Activated CD4-positive, alpha-beta T cell treated with anti-CD3 and anti-CD28 coated beads, Interleukin-10, Interleukin-2, amounts not matched to agents 100 ng/mL and 50 ng/mL, durations not matched to agents 16 hours and 8 hours (primary cell): ENCODE results near the gene ATP8B4.

Experiments
- DNase-seq: peaks from one replicate; pipeline ENCODE4 v3.0.0-alpha.2; 2020

Gene ATP8B4

DNA sequence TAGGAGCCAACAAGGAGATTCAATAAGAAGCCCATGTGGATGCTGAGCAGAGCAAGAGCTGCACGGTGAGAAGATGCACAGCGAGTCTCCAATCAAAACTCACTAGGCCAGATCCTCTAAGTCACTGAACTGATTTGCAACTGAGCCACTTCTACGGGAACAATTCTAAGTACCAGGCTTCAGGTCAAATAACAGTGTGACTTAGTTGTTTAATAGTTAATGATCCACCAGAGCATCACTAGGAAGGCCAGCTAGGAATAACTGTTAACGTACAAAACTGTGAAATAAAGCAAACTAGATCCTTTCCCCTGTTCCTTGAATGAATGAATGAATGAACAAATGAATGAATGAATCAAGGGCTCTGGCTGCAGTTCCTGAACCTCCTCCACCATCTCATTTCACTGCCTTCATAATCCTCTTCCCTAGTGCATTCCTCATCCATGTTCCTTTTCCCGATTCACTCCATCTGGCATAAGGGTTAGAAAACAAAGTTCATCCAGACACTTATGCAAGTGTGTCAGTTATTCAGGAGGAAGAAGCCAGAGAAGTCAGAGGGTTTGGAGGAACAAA lies 59.7 kb downstream of the ATP8B4 start:
- DNase-seq, result no peak

- no peak for DNase-seq
Measured at GRCh38 chr15:50057905-50058639, 61.0 kb downstream of the ATP8B4 start.

- DNase-seq, result no peak
Measured at GRCh38 chr15:50057196-50057595, 61.8 kb downstream of the ATP8B4 start.

- DNase-seq, result no peak
Measured at GRCh38 chr15:50055750-50056157, 63.3 kb downstream of the ATP8B4 start.

DNA sequence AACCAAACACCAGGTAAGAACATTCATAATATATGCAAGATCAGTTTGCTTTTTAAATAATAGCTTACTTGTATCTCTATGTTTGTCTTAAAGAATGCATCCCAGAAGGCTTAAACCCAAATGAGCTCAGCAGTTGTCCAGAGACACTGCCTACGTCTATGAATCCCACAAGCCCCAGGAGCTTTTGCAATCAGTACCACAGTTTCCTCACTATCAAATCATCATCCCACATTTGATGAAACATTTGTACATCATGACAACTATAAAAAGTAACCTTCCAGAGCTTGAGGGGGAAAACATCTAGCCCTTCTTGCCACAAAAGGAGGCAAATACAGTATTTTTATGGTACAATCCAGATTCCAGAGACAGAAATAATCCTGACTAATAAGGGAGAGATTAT lies 63.7 kb downstream of the ATP8B4 start:
- DNase-seq, result no peak

DNA sequence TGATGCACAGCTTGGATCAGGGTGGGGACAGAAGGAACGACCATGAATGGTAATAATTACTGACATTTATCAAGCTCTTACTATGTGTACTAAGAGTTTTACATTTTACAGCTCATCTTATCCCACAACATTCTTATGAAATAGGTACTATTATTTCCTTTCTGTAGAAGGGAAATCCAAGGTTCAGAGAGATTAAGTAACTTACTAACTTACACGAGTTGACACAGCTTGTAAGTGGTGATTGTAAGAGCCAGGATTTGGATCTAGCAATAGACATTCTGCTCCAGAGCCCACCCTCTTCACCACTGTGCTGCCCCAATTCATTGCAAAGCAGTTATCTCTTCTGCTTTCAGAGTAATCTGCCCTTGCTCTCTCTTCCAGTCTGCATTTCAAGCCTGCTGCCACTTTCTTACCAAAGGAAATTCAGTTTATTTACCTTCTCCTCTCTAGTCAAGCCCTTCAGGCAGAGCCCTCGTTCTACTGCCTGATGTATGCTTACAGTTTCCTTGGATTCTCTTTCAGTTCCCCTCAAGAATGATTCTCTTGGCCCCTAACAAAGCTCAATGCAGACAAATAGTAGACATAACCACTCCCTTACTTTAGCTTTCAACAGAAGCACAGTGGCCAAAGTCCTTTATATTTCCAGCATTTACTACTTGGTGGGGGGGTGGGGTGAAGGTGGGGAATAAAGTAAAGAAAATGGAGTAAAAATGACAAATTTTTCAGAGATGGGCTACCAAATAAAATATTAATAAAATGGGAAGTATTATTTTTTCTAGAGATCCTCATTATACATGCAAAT lies 65.8 kb downstream of the ATP8B4 start:
- DNase-seq, result no peak

DNA sequence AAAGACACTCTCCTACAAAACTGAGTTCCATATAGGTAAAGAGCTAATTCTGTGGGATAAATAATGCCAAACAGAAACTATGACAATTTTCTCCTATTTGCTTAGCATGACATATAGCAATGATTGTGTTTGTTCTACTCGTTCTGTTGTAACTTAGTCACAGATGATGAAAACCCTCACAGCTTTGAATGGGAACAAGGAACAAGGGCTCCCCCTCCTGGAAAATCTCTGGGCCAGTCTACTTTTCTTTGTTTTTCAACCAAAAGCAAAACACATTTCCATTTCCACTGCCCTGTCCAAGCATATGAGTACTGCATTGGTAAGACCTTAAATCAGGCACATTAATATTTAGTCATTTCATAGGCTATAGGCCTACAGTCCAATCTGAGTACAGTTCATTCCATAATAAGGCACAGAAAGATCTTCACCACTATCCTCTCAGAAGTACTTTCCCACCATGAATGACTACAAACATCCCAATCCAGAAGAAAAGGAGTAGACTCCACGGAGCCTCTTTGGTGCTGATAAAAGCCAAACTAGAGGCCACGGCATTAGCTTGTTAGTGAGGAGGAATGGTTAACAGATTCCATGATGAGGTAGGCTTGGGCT lies 67.1 kb downstream of the ATP8B4 start:
- peak; percentile 55 for DNase-seq

DNA sequence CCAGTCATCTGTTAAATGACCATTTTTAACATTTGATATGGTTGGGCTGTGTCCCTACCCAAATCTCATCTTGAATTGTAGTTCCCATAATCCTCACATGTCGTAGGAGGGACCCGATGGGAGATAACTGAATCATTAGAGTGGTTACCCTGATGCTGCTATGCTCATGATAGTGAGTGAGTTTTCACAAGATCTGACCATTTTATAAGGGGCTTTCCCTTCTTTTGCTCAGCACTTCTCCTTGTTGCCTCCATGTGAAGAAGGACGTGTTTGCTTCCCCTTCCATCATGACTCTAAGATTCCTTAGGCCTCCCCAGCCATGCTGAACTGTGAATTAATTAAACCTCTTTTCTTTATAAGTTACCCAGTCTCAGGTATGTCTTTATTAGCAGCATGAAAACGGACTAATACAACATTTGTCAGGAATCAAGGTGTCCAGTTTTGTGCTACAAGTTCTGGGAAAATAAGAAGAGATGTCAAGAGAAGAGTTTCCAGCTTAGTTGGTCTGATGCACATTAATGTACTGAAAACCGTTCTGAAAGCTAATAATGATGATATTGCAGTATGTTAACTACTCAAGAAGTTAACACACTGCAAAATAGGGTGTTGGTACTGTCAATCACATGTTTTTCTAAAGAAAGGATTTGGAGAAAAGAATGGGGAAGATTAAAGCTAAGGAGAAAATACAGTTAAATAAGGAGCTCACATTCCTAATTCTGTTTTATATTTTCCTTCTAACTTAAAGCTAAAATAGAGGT lies 67.9 kb downstream of the ATP8B4 start:
- no peak for DNase-seq

DNA sequence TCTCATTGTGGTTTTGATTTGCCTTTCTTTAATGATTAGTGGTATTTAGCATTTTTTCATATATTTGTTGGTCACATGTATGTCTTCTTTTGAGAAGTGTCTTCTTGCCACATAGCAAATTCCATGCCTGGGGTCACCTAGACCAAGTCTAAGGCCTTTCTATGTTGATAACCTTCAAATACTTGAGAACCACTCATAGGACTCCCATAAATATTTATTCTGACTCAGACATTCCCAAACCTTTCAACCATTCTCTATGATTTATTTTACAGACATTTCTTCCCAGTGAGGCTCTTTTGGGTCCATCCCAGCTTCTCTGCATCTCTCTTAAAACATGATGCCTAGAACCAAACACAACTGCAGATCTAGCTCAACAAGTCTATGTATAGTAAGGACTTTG lies 69.2 kb downstream of the ATP8B4 start:
- DNase-seq, result no peak

DNA sequence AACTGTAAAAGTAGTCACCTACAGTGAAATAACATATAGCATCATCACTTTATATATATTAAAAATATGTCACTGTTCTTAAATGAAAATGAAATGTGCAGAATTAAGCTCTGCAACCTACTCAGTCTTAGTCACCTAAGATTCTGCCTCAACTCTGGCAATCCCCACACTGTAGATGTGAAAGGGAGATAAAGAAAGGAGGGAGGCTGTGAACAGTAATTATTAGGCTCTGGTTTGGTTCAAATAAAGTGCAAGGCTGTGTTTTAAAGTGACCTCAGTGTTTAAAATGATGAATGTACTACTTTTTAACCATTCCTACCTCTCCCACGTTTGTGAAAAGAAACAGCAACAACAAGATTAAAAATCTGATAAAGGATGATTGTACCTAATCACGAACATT lies 72.2 kb downstream of the ATP8B4 start:
- DNase-seq, result peak; percentile 44

DNA sequence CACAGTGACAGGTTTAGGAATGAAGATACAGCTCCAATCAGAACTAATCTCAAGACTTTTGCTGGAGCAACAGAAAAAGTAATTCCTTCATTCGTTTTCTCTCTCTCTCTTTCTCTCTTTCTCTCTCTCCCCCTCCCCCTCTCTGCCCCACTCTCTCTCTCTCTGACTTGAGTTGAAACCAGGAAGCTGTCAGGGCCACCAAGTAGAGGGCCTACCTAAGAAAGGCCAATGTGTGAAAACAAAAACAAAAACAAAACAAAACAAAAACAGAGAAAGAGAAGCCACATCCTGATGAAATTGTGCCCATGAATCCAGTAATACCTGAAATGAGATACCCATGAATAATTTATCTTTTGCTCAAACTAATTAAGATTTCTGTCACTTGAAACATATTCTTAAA lies 72.9 kb downstream of the ATP8B4 start:
- peak; percentile 57 for DNase-seq

GRCh38 chr15:50044904-50045303 lies 74.1 kb downstream of the ATP8B4 start:
- no peak for DNase-seq

- no peak for DNase-seq
Measured at GRCh38 chr15:50044406-50044805, 74.6 kb downstream of the ATP8B4 start.

DNA sequence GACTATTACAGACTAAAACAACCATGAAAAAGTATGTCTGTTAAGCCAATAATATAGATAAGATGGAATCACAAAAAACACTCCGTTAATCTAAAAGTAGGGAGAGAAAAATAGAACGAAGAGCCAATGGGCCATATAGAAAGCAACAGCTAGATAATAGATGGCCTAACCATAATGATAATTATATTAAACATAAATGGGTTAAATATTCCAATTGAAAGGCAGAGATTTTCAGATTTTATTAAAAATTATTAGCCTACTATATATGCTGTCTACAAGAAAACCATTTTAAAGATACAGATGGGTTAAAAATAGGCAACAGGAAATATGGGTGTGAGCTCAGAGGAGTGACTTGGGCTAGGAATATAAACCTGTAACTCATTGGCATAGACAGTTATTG lies 76.3 kb downstream of the ATP8B4 start:
- no peak for DNase-seq

DNA sequence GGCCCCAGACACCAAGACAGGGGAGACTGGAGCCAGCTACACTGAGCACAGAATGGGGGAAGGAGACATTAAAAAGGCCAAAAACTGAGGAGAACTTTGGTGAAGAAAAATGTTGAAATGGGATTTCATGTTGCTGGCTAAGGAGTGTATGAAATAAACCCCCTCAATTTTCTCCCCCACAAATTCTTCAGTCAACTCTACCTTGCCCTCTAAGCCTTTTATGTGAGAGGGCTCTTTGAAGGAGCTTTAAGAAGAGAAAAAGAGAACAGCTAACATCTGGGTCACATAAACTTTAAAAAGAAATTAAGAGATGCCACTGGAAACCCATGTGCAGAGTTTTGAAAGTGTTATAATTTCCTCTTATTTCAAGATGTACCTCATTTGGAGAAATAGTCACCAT lies 88.6 kb downstream of the ATP8B4 start:
- DNase-seq, result no peak

DNA sequence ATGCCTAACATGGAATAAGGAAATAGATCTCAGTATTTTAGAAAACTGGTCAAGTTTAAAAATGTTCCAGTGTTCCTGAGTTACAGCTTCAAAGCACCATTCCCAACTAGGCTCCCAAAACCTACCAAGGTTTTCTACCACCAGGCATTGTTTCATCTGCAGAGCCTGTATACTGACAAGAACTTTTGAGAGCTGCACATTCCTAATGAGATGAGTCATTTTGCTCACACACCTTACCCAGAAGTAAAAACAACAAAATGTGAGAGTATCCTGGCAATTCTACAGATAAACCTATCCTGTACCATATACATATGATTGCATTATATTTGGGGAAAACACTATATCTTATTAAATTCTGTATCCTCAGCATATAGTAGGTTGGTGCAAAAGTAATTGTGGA lies 90.7 kb downstream of the ATP8B4 start:
- DNase-seq, result no peak

DNA sequence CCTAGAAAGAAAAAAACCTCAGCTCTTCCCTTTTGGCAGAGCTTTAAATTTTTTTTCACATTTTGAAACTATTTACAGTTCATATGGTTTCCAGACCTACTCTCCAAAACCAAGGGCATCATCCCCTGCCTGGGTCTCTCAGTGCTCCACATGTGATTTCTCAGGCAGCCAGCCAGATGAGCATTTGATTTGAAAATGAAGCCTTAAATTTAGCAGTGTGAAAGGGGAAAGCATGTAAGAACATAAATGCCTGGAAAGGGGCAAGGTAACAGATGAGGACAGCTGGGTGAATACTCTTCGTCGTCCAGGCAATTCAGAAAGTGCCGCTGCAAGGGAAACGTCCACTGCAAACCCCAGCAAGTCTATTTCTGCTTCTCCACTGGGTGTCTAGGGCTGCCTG lies 94.8 kb downstream of the ATP8B4 start:
- no peak for DNase-seq

GRCh38 chr15:50018491-50018890 lies 100.5 kb downstream of the ATP8B4 start:
- DNase-seq, result no peak

DNA sequence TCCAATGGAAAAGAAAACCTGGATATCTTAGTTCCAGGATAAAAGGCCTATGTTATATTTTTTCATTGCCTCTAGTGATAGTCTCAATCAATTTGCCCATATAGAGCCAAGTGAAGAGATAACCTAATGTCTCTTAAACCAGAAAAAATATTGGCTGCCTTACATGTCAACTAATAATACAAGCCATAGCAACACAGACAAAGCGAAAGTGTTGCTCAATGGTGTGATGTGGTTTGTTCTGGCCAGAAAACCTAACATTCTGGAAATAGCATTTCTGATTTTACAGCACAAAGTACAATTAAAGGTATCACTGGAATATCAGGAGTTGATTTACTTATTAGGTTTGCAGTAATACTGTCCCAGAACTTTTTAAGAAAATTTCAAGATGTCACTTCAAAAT lies 101.5 kb downstream of the ATP8B4 start:
- no peak for DNase-seq

- DNase-seq, result no peak
Measured at GRCh38 chr15:50016951-50017350, 102.1 kb downstream of the ATP8B4 start.

GRCh38 chr15:50012790-50013189 lies 106.2 kb downstream of the ATP8B4 start:
- no peak for DNase-seq

DNA sequence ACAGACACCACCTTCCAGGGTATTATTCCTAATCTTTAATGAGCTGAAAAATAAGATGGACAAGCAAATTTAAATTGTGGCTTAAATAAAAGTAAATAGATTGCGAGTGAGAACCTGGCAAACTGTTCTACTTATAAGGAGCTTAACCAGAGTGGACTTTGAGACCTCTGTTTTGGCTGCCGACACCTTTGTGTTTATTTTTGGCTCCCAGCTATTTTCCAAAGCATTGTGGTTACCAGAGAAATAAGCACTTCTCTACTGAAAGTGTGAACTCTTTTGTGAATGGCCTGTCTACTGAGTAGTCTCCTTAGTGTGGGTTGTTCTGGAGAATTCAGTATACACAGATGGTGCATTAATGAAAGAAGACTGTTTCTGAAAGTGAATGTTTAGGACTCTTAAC lies 109.4 kb downstream of the ATP8B4 start:
- DNase-seq, result no peak

- peak; percentile 76 for DNase-seq
Measured at GRCh38 chr15:50003786-50004334, 115.2 kb downstream of the ATP8B4 start.
